22Rv1 (cell line): Measurements from ENCODE around the gene FNIP1.

Experiments used
- H3K27ac ChIP-seq: fragments of 450-650 bp; 2 replicates; pipeline ENCODE4 v1.5.1; 2017
- ZFX ChIP-seq: fragments of 450-650 bp; IDR thresholded peaks from 2 replicates; pipeline ENCODE4 v1.6.1; 2017; ENCODE audit warnings: antibody characterized with exemption, borderline replicate concordance
- TF ChIP-seq, protein P1 (sequence below): fragments of 450-650 bp; IDR thresholded peaks from 2 replicates; pipeline ENCODE4 v1.5.1; 2017; ENCODE audit warnings: mild to moderate bottlenecking

Gene FNIP1

DNA sequence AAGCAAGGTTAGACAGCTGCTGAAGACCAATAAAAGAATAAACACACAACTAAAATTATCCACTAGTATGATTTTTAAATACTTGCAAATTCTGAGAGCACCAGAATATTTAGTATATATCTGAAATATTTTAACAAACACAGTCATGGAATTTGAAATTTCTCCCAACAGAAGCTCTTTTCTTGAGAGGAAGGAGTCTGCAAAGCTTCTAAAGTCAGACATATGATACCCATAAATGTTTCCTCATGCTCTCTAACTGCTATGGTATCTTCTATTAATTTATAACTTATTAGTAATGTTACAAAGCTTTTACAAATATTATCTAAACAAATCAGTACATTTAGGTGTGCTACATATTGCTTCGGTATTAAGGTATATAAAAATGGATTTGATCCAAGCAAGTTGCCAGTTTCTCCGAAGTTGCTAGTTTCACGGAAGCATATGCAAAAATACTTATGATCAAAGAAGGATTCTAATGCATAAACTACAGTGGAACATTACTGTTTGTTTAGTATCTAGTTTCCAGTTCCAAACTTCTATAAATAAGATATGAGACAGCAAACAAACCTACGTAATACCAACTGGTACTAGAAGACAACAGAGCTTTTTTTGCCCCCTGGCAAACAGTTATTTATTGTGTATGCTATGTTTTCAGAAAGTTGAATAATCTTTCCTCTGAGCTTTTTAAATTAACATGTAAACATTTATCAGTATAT is 22.0 kb downstream of the FNIP1 start:
- TF ChIP-seq, protein P1, sequence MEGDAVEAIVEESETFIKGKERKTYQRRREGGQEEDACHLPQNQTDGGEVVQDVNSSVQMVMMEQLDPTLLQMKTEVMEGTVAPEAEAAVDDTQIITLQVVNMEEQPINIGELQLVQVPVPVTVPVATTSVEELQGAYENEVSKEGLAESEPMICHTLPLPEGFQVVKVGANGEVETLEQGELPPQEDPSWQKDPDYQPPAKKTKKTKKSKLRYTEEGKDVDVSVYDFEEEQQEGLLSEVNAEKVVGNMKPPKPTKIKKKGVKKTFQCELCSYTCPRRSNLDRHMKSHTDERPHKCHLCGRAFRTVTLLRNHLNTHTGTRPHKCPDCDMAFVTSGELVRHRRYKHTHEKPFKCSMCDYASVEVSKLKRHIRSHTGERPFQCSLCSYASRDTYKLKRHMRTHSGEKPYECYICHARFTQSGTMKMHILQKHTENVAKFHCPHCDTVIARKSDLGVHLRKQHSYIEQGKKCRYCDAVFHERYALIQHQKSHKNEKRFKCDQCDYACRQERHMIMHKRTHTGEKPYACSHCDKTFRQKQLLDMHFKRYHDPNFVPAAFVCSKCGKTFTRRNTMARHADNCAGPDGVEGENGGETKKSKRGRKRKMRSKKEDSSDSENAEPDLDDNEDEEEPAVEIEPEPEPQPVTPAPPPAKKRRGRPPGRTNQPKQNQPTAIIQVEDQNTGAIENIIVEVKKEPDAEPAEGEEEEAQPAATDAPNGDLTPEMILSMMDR: no peak
- no peak for TF ChIP-seq ZFX
- peak overlapping the region; percentile 84 for H3K27ac ChIP-seq

DNA sequence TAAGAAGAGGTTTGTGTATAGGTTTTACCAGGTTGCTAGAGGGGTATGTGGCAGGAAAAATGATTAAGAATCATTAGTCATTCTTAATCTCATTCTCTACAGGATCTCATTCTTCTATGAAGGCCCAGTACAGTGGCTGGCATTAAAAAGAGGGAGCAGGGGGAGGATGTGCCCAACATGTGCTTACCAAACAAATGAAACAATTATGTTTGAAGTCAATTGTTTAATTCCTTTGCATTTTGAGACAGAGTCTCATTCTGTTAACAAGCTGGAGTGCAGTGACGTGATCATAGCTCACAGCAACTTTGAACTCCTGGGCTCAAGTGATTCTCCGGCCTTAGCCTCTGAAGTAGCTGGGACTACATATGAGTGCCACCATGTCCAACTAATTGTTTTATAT is 23.0 kb downstream of the FNIP1 start:
- H3K27ac ChIP-seq: peak overlapping the region; percentile 84
- no peak for TF ChIP-seq ZFX
- TF ChIP-seq, protein P1: no peak

DNA sequence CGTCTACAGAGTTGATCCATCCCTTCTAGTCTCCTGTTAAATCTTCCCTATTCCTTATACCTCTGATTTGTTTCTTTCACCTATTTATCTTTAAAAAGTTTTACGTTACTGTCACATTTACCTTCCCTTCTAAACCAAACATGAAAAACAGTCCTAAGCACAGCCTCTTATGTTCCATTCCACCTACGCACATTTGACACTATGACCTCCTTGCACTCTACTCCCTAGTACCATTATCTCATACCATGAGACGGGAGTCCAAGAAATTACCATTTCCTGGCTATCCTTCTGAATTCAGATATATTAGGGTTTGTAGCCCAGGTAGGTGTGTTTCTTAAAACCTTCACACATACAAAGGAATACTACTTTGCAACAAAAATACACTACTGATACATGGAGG is 25.1 kb downstream of the FNIP1 start:
- H3K27ac ChIP-seq: no peak overlapping the region

DNA sequence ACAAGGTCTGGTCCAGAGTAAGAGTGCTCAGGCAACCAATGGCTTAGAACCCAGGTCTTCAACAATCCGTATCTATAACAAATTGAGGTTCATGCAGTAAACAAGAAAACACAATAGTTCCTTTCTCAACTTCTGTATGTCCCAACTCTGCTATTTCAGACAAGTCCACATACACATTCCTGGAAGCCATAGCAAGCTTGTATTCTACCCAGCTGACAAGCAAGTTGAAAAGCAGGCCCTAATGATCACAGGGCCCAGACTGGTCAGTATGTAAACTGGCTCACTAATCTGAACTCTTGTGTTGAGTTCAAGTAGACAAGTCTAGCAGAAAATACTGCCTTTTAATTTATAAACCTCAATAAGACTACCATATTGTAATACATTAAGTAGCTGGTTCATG is 26.9 kb downstream of the FNIP1 start:
- TF ChIP-seq ZFX: no peak
- TF ChIP-seq, protein P1: no peak
- H3K27ac ChIP-seq: no peak overlapping the region

More for the DNA sequence above, 25.1 kb downstream of the FNIP1 start:
- no peak for TF ChIP-seq ZFX
- TF ChIP-seq, protein P1: no peak

DNA sequence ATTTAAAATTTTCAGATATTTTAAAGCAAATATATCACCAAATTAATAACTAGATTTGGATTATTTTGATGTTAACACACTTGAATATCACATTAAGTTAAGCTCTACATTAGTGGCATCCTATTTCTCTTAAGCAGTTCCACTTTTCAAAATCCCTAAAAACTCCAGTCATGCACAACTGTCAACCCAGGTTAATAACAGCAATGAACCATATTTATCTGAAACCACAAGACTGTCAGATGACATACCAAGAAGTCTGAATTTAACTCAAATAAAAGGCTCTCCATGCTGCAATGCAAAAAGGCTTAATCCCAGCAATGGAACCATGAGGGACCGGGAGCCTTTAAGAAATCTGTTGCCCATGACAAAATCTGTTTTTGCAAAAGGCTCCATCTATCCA is 27.5 kb downstream of the FNIP1 start:
- no peak overlapping the region for H3K27ac ChIP-seq
- TF ChIP-seq, protein P1: no peak
- no peak for TF ChIP-seq ZFX

DNA sequence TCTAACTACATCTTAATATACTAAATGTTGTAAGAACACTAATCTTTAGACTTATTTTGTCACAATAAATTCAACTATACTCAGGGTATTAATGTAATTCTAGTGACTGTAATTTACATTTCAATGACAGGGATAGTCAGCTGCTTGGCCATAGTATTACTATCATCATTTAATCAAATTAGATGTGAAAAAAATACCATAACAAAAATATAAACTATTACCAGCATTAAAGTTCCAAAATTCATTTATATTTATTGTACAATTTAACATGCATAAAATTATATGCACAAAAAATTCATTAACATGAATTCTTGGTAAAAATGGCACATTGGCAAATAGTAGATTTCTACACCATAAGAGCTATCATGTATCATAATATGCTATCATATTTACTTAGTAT is 28.9 kb downstream of the FNIP1 start:
- TF ChIP-seq ZFX: no peak
- TF ChIP-seq, protein P1: no peak
- H3K27ac ChIP-seq: no peak overlapping the region

DNA sequence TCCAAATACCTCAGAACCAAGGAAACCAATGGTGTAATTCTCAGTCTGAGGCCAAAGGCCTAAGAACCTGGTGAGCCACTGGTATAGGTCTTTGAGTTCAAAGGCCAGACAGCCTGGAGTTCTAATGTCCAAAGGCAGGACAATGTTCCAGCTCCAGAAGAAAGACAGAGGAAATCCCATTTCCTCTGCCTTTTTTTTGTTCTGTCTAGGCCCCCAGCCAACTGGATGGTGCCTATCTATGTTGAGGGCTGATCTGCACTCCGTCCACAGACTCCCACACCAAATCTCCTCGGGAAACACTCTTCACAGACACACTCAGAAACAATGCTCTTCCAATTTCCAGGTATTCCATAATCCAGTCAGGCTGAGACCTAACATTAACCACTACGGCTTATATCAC is 30.1 kb downstream of the FNIP1 start:
- H3K27ac ChIP-seq: no peak overlapping the region
- no peak for TF ChIP-seq ZFX
- TF ChIP-seq, protein P1: no peak
